Ovary (tissue), 9 donors: ENCODE measurements around the gene GFER. TPM values are rescaled to one million over a fixed set of nuclear protein-coding genes. Genes with fewer than 3 reads are reported as not detected.

ENCODE experiments used
- DNase-seq, 5 donors: peaks; one replicate each; pipeline ENCODE4 v3.0.0-alpha.2; 2019 to 2020
- H3K27ac ChIP-seq, 2 donors: fragments of 200-600 bp; one replicate each; pipeline versions ENCODE4 v1.5.1 to v1.8.0; 2019 to 2022
- H3K27me3 ChIP-seq: fragments of 200-600 bp; one replicate; pipeline ENCODE4 v1.8.0; 2022
- H3K36me3 ChIP-seq: fragments of 200-600 bp; sonication (generic); one replicate; pipeline ENCODE4 v1.5.1; 2019
- H3K4me1 ChIP-seq: one replicate; pipeline ENCODE4 v1.8.1; 2013; ENCODE audit warnings: mild to moderate bottlenecking, moderate library complexity; ENCODE audit not compliant: insufficient read depth
- H3K4me3 ChIP-seq: fragments of 200-600 bp; sonication (generic); one replicate; pipeline ENCODE4 v1.5.1; 2017
- H3K9me3 ChIP-seq, 2 donors: fragments of 200-600 bp in 1 of 2; sonication (generic) in 1 of 2; one replicate each; pipeline versions ENCODE4 v1.5.1 to v1.8.1; 2013 to 2019; ENCODE audit warnings: mild to moderate bottlenecking in 1 of 2, moderate library complexity in 1 of 2
- EP300 ChIP-seq: sonication (generic); formaldehyde crosslinking; IDR thresholded peaks from one replicate; pipeline ENCODE4 v1.6.1; 2017; ENCODE audit warnings: antibody characterized with exemption
- POLR2A ChIP-seq: fragments of 450-650 bp; IDR thresholded peaks from one replicate; pipeline ENCODE4 v1.6.1; 2017; ENCODE audit warnings: antibody characterized with exemption, mild to moderate bottlenecking, moderate library complexity
- WGBS, 3 donors: extraction: QIAGEN DNeasy Blood & Tissue Kit in 1 of 3; methylation state at CpG; one replicate each; pipeline versions ENCODE4 v1.1.5 to v1.1.7; 2013 to 2017; 5-methylcytosine and 5-hydroxymethylcytosine counted together
- intact Hi-C, 4 donors: fragments of 100-400 bp; cut with DNase I; formaldehyde crosslinking; loops; one replicate each; pipeline versions ENCODE4 v1.11.0 to v1.15.1; 2022 to 2023
- polyA plus RNA-seq, 2 donors: library from polyadenylated mRNA; stranded (reverse); fragments of 200-250 nt in 1 of 2; fragments of 350-450 nt in 1 of 2; fragmentation: Illumina TruSeq in 1 of 2; extraction: RNeasy Lipid Tissue Mini Kit (QIAGEN cat#74804) in 1 of 2; gene quantifications; one replicate each; pipeline ENCODE4 v1.2.3, GENCODE V29; 2013 to 2014
- total RNA-seq, 7 donors: library from RNA; depleted of rRNA in 2 of 7; stranded (reverse); fragments of >200 nt in 2 of 7; fragmentation: NEBNext Ultra II Directional in 3 of 7; extraction: Animal tissue kit (Norgen Biotek cat#: 25700) in 3 of 7; gene quantifications; one replicate each; pipeline versions ENCODE4 v1.1.0 to v1.2.4, GENCODE V29; 2016 to 2023
- TF ChIP-seq, protein P1 (sequence below), 3 donors: fragments of 450-650 bp in 2 of 3; fragments of 200-600 bp in 1 of 3; IDR thresholded peaks; one replicate each; pipeline versions ENCODE4 v1.5.1 to v1.8.0; 2016 to 2022; ENCODE audit warnings: antibody characterized with exemption in 3 of 3, mild to moderate bottlenecking in 1 of 3
- donor health status: DM: no; HTN: no; CAD: no; lungs with moderate emphysema.
- donor health status: DM: no; HTN: no; CAD: no.
- donor health status: Bipolar disorder and iron deficiency.
- donor health status: DM: yes; HTN: yes; CAD: no.
- donor health status: DM: no; HTN: no; CAD: no.
- donor health status: DM: yes; HTN: yes; CAD: no.

Gene GFER
- total and polyA plus RNA-seq, 9 donors: 6.1 to 18.5 (median 14.0) TPM

DNA sequence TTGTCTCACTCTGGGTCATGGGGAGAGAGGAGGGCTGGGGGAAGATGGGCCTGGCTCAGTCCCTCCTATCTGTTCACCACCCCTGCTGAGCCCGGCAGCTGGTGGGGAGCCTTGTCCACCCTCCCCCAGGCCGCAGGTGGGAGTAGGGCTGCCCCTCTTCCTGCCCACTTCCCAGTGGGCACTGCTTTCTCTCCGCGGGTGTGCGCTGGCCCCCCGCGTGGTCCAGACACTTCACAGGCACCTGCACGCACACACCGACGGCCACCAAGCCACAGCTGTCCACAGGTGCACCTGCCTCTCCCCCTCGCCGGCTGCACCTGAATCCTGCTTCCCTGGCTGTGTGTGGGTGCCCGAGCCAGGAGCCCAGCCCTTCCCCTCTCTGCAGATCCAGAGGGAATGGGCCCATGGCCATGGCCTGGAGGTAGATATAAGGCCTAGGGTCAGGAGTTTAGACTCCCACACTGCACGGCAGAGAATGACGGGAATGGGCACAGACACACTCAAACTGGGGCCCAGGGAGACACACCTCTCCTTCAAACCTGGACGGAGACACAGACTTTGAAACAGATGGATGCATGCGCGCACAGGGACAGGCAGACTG, 44.7 kb downstream of the GFER start:
- peak in 1 of 5 donors; percentile 13 for DNase-seq
- Histone ChIP-seq H3K4me1 (peaks cover 21% of the 10 kb centered on the region), H3K4me3 (no peak overlapping the region), H3K27me3 (no peaks in the 10 kb centered on the region), H3K27ac (peak overlapping the region in 1 of 2 donors; percentile 6), H3K9me3 (no peaks in the 10 kb centered on the region), H3K36me3 (no peaks in the 10 kb centered on the region)
- WGBS, 3 donors: 54 to 72% (median 70%) methylated on average over 18 of the region's 18 CpGs
- TF ChIP-seq EP300 (no peak), POLR2A (no peak)
- TF ChIP-seq, protein P1, sequence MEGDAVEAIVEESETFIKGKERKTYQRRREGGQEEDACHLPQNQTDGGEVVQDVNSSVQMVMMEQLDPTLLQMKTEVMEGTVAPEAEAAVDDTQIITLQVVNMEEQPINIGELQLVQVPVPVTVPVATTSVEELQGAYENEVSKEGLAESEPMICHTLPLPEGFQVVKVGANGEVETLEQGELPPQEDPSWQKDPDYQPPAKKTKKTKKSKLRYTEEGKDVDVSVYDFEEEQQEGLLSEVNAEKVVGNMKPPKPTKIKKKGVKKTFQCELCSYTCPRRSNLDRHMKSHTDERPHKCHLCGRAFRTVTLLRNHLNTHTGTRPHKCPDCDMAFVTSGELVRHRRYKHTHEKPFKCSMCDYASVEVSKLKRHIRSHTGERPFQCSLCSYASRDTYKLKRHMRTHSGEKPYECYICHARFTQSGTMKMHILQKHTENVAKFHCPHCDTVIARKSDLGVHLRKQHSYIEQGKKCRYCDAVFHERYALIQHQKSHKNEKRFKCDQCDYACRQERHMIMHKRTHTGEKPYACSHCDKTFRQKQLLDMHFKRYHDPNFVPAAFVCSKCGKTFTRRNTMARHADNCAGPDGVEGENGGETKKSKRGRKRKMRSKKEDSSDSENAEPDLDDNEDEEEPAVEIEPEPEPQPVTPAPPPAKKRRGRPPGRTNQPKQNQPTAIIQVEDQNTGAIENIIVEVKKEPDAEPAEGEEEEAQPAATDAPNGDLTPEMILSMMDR (IDR thresholded peaks at IDR 0.05): no peak
- intact Hi-C loops: loop anchor here in 1 of 4 donors (5.0 kb wide), 1 partner anchor 124 kb away; no protein-coding TSS in a partner anchor

DNA sequence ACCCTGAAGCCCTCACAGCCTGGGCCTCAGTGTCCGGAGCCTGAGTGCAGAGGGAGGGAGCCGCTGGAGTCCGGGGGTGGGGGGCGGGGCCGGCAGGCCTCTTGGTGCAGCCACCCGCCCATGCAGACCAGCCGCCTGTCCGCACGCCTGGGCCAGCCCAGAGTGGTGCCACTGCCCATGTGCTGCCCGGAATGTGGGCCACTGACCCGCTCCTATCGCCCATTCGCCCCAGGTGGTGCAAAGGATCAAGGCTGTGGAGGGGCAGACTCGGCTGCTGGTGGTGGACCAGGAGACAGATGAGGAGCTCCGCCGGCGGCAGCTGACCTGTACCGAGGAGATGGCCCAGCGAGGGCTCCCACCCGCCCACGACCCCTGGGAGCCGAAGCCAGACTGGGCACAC, 45.4 kb downstream of the GFER start:
- Histone ChIP-seq H3K4me3 (no peak overlapping the region), H3K9me3 (no peaks in the 10 kb centered on the region), H3K27me3 (no peaks in the 10 kb centered on the region), H3K27ac (no peak overlapping the region), H3K36me3 (no peaks in the 10 kb centered on the region), H3K4me1 (peaks cover 21% of the 10 kb centered on the region)
- TF ChIP-seq EP300: no peak
- no peak for TF ChIP-seq POLR2A
- TF ChIP-seq, protein P1 (IDR thresholded peaks at IDR 0.05): no peak
- intact Hi-C loops: loop anchor here in 1 of 4 donors (5.0 kb wide), 1 partner anchor 123 kb away; no protein-coding TSS in a partner anchor
- DNase-seq: no peak
- WGBS, 3 donors: 61 to 73% (median 67%) methylated on average over 21 to 22 of the region's 22 CpGs

DNA sequence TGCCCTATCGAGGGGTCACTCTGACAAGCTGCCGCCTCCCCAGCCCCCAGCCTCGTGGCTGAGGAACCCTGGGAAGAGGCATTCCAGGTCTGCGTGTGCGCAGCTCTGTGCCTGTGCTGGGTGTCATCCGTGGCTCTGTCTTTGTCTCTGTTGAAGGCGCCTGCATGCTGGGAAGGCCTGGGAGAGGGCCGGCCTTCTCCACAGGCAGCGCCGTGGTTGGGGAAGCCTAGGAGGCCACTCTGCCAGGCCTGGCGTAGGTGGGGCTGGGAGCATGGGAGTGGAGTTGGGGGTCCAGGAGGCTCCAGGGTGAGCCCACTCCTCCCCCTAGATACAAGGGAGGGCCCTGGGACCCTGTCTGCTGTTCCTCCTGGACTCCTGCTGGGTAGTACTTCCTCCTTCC, 46.0 kb downstream of the GFER start:
- peaks cover 26% of the 10 kb centered on the region for H3K4me1 ChIP-seq

DNA sequence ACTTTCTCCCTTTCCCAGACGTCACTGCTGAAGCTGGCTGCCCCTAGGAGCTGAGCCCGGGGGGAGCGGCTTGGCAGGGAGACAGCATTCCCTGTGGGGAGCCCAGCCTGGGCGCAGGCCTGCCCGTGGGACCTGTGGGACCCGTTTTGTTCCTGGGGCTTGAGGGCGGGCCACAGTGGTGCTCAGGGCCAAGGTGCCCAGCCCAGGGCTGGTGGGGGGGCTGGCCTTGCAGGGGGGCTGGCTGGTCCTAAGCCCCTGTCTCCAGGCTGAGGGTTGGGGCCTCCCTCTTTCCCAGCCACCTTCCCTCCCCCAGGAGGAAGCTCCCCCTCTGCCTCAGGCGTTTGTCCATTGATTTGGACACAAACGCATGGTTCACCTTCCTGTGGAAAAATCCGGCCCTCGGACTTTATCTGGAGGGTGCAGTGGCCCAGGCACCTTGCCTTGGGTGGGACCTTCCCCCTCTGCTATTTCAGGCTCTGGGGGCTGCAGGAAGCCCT, 47.1 kb downstream of the GFER start:
- H3K27ac ChIP-seq: no peak overlapping the region
- peaks cover 36% of the 10 kb centered on the region for H3K4me1 ChIP-seq
- TF ChIP-seq, protein P1 (IDR thresholded peaks at IDR 0.05): no peak
- TF ChIP-seq POLR2A (no peak), EP300 (no peak)
- no peaks in the 10 kb centered on the region for H3K27me3 ChIP-seq
- no peaks in the 10 kb centered on the region for H3K9me3 ChIP-seq
- H3K4me3 ChIP-seq: no peak overlapping the region
- DNase-seq: no peak
- intact Hi-C loops: no loop called here
- no peaks in the 10 kb centered on the region for H3K36me3 ChIP-seq
- 68 to 75% (median 73%) methylated on average over 11 of the region's 11 CpGs for WGBS, 3 donors

More for the DNA sequence above, 46.0 kb downstream of the GFER start:
- TF ChIP-seq EP300: no peak
- TF ChIP-seq, protein P1 (IDR thresholded peaks at IDR 0.05): no peak
- TF ChIP-seq POLR2A: no peak
- intact Hi-C loops: no loop called here
- Histone ChIP-seq H3K27ac (peak overlapping the region in 1 of 2 donors; percentile 30), H3K9me3 (no peaks in the 10 kb centered on the region), H3K4me3 (no peak overlapping the region), H3K27me3 (no peaks in the 10 kb centered on the region), H3K36me3 (no peaks in the 10 kb centered on the region)
- 84 to 92% (median 91%) methylated on average over 11 of the region's 11 CpGs for WGBS, 3 donors
- DNase-seq: no peak
